Measurements from ENCODE around the gene A4GALT. TPM values are rescaled to one million over a fixed set of nuclear protein-coding genes. Genes with fewer than 3 reads are reported as not detected.
"Not testable (repeated sequence)": the region's sequence is repeated elsewhere in the genome, so short reads cannot be mapped to it uniquely, and the experiment has no call there.

The A4GALT gene
- total RNA-seq, 1 donor from 2014 or later: 94.9 TPM

GRCh38 chr22:42683578-42684283 lies 36.9 kb downstream of the A4GALT start:
- peak; percentile 86 for DNase-seq
- H3K4me1 ChIP-seq: peaks cover 94% of the 10 kb centered on the region
- H3K27ac ChIP-seq (replicated peaks): peak overlapping the region; percentile 96
- no peaks in the 10 kb centered on the region for H3K27me3 ChIP-seq (ENCODE audit: low read depth)
- H3K36me3 ChIP-seq: no peaks in the 10 kb centered on the region
- H3K9me3 ChIP-seq (replicated peaks): no peaks in the 10 kb centered on the region
- intact Hi-C loops (cut with micrococcal nuclease): no loop called here
- peak overlapping the region; percentile 12 for H3K4me3 ChIP-seq
- TF ChIP-seq CTCF (IDR thresholded peaks at IDR 0.05; ENCODE audit: borderline replicate concordance): no peak

GRCh38 chr22:42682113-42682851 lies 38.4 kb downstream of the A4GALT start:
- Histone ChIP-seq H3K4me3 (no peak overlapping the region), H3K9me3 (replicated peaks) (no peaks in the 10 kb centered on the region), H3K27me3 (ENCODE audit: low read depth) (no peaks in the 10 kb centered on the region), H3K27ac (replicated peaks) (peak overlapping the region; percentile 96), H3K4me1 (peaks cover 94% of the 10 kb centered on the region), H3K36me3 (no peaks in the 10 kb centered on the region)
- no peak for TF ChIP-seq CTCF (IDR thresholded peaks at IDR 0.05; ENCODE audit: borderline replicate concordance)
- intact Hi-C loops (cut with micrococcal nuclease): no loop called here
- no peak for DNase-seq

DNA sequence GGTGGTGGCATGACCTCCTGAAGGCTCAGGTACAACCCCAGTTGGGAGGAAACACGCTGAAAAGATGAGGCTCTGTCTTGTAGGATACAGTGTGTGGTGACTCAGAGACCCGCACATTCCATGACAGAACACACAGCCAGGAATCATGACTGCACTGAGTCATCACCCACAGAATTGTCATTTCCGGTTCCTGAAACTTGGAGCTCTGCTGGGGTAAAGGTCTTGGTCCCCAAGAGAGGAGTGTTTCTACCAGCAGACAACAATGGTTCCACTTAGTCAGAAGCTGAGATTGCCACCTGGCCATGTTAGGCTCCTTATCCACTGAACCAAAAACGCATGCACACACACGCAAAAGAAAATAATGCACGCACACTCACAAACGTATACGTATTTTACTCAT lies 40.0 kb downstream of the A4GALT start:
- Histone ChIP-seq H3K9me3 (replicated peaks) (no peaks in the 10 kb centered on the region), H3K36me3 (no peaks in the 10 kb centered on the region), H3K27ac (replicated peaks) (peak overlapping the region; percentile 35), H3K4me3 (no peak overlapping the region), H3K27me3 (ENCODE audit: low read depth) (no peaks in the 10 kb centered on the region), H3K4me1 (peaks cover 94% of the 10 kb centered on the region)
- TF ChIP-seq CTCF (IDR thresholded peaks at IDR 0.05; ENCODE audit: borderline replicate concordance): no peak
- intact Hi-C loops (cut with micrococcal nuclease): no loop called here
- no peak for DNase-seq

DNA sequence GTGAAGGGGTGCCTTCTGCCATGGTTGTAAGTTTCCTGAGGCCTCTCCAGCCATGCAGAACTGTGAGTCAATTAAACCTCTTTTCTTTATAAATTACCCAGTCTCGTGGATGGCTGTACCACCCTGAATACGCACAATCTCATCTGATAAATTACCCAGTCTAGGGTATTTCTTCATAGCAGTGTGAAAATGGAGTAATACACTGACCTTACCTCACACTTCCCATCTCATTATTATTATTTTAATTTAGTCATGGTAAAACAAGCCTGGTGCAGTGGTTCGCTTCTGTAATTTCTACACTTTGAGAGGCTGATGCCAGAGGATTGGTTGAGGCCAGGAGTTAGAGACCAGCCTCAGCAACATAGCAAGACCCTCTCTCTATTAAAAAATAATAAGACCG lies 41.0 kb downstream of the A4GALT start:
- DNase-seq: no peak
- no peaks in the 10 kb centered on the region for H3K36me3 ChIP-seq
- H3K4me3 ChIP-seq: no peak overlapping the region
- intact Hi-C loops (cut with micrococcal nuclease): no loop called here
- no peak for TF ChIP-seq CTCF (IDR thresholded peaks at IDR 0.05; ENCODE audit: borderline replicate concordance)
- no peaks in the 10 kb centered on the region for H3K9me3 ChIP-seq (replicated peaks)
- H3K4me1 ChIP-seq: peaks cover 91% of the 10 kb centered on the region
- H3K27ac ChIP-seq (replicated peaks): no peak overlapping the region
- no peaks in the 10 kb centered on the region for H3K27me3 ChIP-seq (ENCODE audit: low read depth)

DNA sequence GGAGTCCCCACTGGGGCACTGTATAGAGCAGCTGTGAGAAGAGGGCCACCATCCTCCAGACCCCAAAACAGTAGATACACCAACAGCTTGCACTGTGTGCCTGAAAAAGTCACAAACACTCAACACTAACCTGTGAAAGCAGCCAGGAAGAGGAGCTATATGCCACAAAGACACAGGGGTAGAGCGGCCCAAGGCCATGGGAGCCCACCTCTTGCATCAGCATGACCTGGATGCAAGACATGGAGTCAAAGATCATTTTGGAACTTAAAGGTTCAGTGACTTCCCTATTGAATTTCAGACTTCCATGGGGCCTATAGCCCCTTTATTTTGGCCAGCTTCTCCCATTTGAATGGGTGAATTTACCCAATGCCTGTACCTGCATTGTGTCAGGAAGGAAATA lies 41.8 kb downstream of the A4GALT start:
- intact Hi-C loops (cut with micrococcal nuclease): no loop called here
- no peak for DNase-seq
- H3K27me3 ChIP-seq (ENCODE audit: low read depth): no peaks in the 10 kb centered on the region
- no peaks in the 10 kb centered on the region for H3K9me3 ChIP-seq (replicated peaks)
- peak overlapping the region; percentile 87 for H3K27ac ChIP-seq (replicated peaks)
- no peak overlapping the region for H3K4me3 ChIP-seq
- no peak for TF ChIP-seq CTCF (IDR thresholded peaks at IDR 0.05; ENCODE audit: borderline replicate concordance)
- H3K36me3 ChIP-seq: no peaks in the 10 kb centered on the region
- peaks cover 84% of the 10 kb centered on the region for H3K4me1 ChIP-seq

DNA sequence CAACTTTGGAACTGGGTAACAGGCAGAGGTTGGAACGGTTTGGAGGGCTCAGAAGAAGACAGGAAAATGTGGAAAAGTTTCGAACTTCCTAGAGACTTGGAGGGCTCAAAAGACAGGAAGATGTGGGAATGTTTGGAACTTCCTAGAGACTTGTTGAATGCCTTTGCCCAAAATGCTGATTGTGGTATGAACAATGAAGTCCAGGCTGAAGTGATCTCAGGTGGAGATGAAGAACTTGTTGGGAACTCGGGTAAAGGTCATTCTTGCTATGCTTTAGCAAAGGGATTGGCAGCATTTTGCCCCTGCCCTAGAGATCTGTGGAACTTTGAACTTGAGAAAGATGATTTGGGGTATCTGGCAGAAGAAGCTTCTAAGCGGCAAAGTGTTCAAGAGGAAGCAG lies 42.7 kb downstream of the A4GALT start:
- H3K4me1 ChIP-seq: peaks cover 81% of the 10 kb centered on the region
- intact Hi-C loops (cut with micrococcal nuclease); H3K9me3 ChIP-seq (replicated peaks); H3K27me3 ChIP-seq (ENCODE audit: low read depth); DNase-seq; H3K4me3 ChIP-seq; H3K36me3 ChIP-seq: not testable (repeated sequence)
- peak overlapping the region; percentile 87 for H3K27ac ChIP-seq (replicated peaks)

Data from left ventricle myocardium inferior (tissue), 1 donor.